GM12878 (cell line): ENCODE measurements around the gene BICD1. TPM values are rescaled to one million over a fixed set of nuclear protein-coding genes. Genes with fewer than 3 reads are reported as not detected.

Experiments
- ATAC-seq: fragments of 200-7000 bp; cut with Tn5 transposase; 3 replicates; pipeline ENCODE4 v1.9.1; 2020; ENCODE audit warnings: mild to moderate bottlenecking, moderate library complexity
- BruUV-seq: library from RNA; stranded (reverse); fragments of 400-500 nt; replicated peaks from 2 replicates; lab custom pipeline; 2021; lab: Mats Ljungman, UMichigan
- CTCF ChIA-PET: fragments of 300-600 bp; sonication (Branson Sonifier 250); formaldehyde crosslinking; extraction: SDS; loops from one replicate; lab custom pipeline; 2021; ENCODE audit warnings: inconsistent platforms; lab: Yijun Ruan, JAX
- POLR2A ChIA-PET: fragments of 350-600 bp; formaldehyde crosslinking; extraction: SDS; loops from one replicate; lab custom pipeline; 2021; ENCODE audit warnings: inconsistent platforms; lab: Charles Lee
- RAD21 ChIA-PET: fragments of 300-600 bp; sonication (Branson Sonifier 250); formaldehyde crosslinking; loops from one replicate; lab custom pipeline; 2023; ENCODE audit warnings: antibody characterized with exemption; ENCODE audit not compliant: unreplicated experiment; lab: Charles Lee
- SMC1A ChIA-PET: fragments of 300-600 bp; sonication (Branson Sonifier 250); formaldehyde crosslinking; loops from one replicate; lab custom pipeline; 2023; ENCODE audit not compliant: unreplicated experiment, uncharacterized antibody; lab: Charles Lee
- DNase-seq: peaks from one replicate; pipeline ENCODE4 v3.0.0-alpha.2; 2011; ENCODE audit warnings: low read depth, low spot score
- FAIRE-seq: peaks from 3 replicates; lab custom pipeline; 2011; peaks lifted over from hg19 to GRCh38; lab: Jason Lieb, UNC
- H2AFZ ChIP-seq: 2 replicates; pipeline ENCODE4 v1.6.0; 2011; ENCODE audit warnings: low read depth, low read length, control low read depth; ENCODE audit not compliant: control insufficient read depth
- H3K27ac ChIP-seq: 2 replicates; pipeline ENCODE4 v1.5.1; 2011; ENCODE audit warnings: control low read depth; ENCODE audit not compliant: control insufficient read depth, insufficient read depth
- H3K27me3 ChIP-seq, 2 experiments: replicated peaks in 1 of 2; 2 replicates each; pipeline versions ENCODE4 v1.6.0 to v1.6.1; 2011; ENCODE audit warnings: low read length in 1 of 2; ENCODE audit not compliant: control insufficient read depth in 2 of 2, insufficient read depth in 2 of 2
- H3K36me3 ChIP-seq, 2 experiments: 2 replicates each; pipeline ENCODE4 v1.5.1; 2011; ENCODE audit warnings: low read length in 1 of 2; ENCODE audit not compliant: control insufficient read depth in 2 of 2, insufficient read depth in 2 of 2
- H3K4me1 ChIP-seq: 2 replicates; pipeline ENCODE4 v1.6.1; 2011; ENCODE audit warnings: mild to moderate bottlenecking, low read length, moderate library complexity, mixed read lengths; ENCODE audit not compliant: control insufficient read depth, insufficient read depth
- H3K4me2 ChIP-seq: 2 replicates; pipeline ENCODE4 v1.6.0; 2011; ENCODE audit warnings: control low read depth; ENCODE audit not compliant: control insufficient read depth, insufficient read depth
- H3K4me3 ChIP-seq: fragments of 200-600 bp; sonication (generic); 2 replicates; pipeline ENCODE4 v1.5.1; 2016
- H3K79me2 ChIP-seq: 2 replicates; pipeline ENCODE4 v1.6.0; 2011; ENCODE audit warnings: low read length; ENCODE audit not compliant: control insufficient read depth, insufficient read depth
- H3K9ac ChIP-seq: 2 replicates; pipeline ENCODE4 v1.8.0; 2011; ENCODE audit warnings: low read length, control low read depth, mixed read lengths; ENCODE audit not compliant: control insufficient read depth, insufficient read depth
- H3K9me3 ChIP-seq: replicated peaks from 3 replicates; pipeline ENCODE4 v1.5.1; 2011; ENCODE audit warnings: mild to moderate bottlenecking, low read length; ENCODE audit not compliant: control insufficient read depth, insufficient read depth
- H4K20me1 ChIP-seq: 2 replicates; pipeline ENCODE4 v1.6.0; 2011; ENCODE audit not compliant: control insufficient read depth, insufficient read depth
- CBX5 ChIP-seq: sonication (generic); IDR thresholded peaks from 2 replicates; pipeline ENCODE4 v1.6.1; 2016; ENCODE audit warnings: low read depth, moderate library complexity, mild to moderate bottlenecking, inconsistent platforms
- CEBPB ChIP-seq, 2 experiments: fragments of 150-350 bp in 1 of 2; IDR thresholded peaks; 2 replicates each; pipeline ENCODE4 v1.6.1; 2012 to 2014; ENCODE audit warnings: low read depth in 2 of 2, low read length in 2 of 2, borderline replicate concordance in 1 of 2, inconsistent platforms in 1 of 2
- HDAC6 ChIP-seq: fragments of 200-600 bp; sonication (generic); IDR thresholded peaks from one replicate; pipeline ENCODE4 v1.8.0; 2017; ENCODE audit warnings: antibody characterized with exemption; ENCODE audit not compliant: unreplicated experiment
- IKZF1 ChIP-seq: fragments of 450-650 bp; conservative IDR thresholded peaks from 2 replicates; pipeline ENCODE4 v1.6.1; 2017; ENCODE audit warnings: antibody characterized with exemption, mild to moderate bottlenecking
- IRF5 ChIP-seq: fragments of 450-650 bp; IDR thresholded peaks from 2 replicates; pipeline ENCODE4 v1.6.1; 2017; ENCODE audit warnings: borderline replicate concordance
- PAX8 ChIP-seq: fragments of 450-650 bp; IDR thresholded peaks from 2 replicates; pipeline ENCODE4 v1.6.1; 2017; ENCODE audit warnings: mild to moderate bottlenecking, moderate library complexity
- PKNOX1 ChIP-seq: fragments of 450-650 bp; IDR thresholded peaks from 2 replicates; pipeline ENCODE4 v1.6.1; 2016; ENCODE audit warnings: mild to moderate bottlenecking
- POU2F2 ChIP-seq: IDR thresholded peaks from 3 replicates; pipeline ENCODE4 v1.6.1; 2011; ENCODE audit warnings: low read depth, mild to moderate bottlenecking, low read length, borderline replicate concordance
- RB1 ChIP-seq: fragments of 450-650 bp; formaldehyde crosslinking; IDR thresholded peaks from 2 replicates; pipeline ENCODE4 v1.6.1; 2017; ENCODE audit warnings: mild to moderate bottlenecking, borderline replicate concordance
- RFX5 ChIP-seq: IDR thresholded peaks from 2 replicates; pipeline ENCODE4 v1.6.1; 2011; ENCODE audit warnings: low read depth, low read length, improper control_type of control experiment
- SREBF2 ChIP-seq: IDR thresholded peaks from 2 replicates; pipeline ENCODE4 v1.6.1; 2012; ENCODE audit warnings: mild to moderate bottlenecking, low read length
- ZBTB40 ChIP-seq: fragments of 450-650 bp; IDR thresholded peaks from 2 replicates; pipeline ENCODE4 v1.6.1; 2016; ENCODE audit warnings: mild to moderate bottlenecking, moderate library complexity, borderline replicate concordance
- ZNF217 ChIP-seq: fragments of 450-650 bp; IDR thresholded peaks from 2 replicates; pipeline ENCODE4 v1.6.1; 2017; ENCODE audit warnings: antibody characterized with exemption, mild to moderate bottlenecking
- ZNF24 ChIP-seq: fragments of 450-650 bp; IDR thresholded peaks from 2 replicates; pipeline ENCODE4 v1.6.1; 2017; ENCODE audit warnings: antibody characterized with exemption, mild to moderate bottlenecking
- WGBS: methylation state at CpG from one replicate; pipeline ENCODE4 v1.1.6; 2016; ENCODE audit warnings: low lambda C conversion rate; ENCODE audit not compliant: insufficient replicate concordance, insufficient coverage; ENCODE audit errors: missing lambda C conversion rate; 5-methylcytosine and 5-hydroxymethylcytosine counted together
- in situ Hi-C: fragments of 300-500 bp; cut with MboI; formaldehyde crosslinking; loops from 9 replicates; pipeline ENCODE4 v1.14.3; 2018; ENCODE audit warnings: mixed read lengths
- intact Hi-C: fragments of 100-400 bp; cut with micrococcal nuclease; formaldehyde crosslinking; loops from one replicate; pipeline ENCODE4 v1.14.2; 2022; ENCODE audit not compliant: unreplicated experiment
- polyA plus RNA-seq, 11 experiments: library from polyadenylated mRNA; depleted of rRNA in 4 of 11; unstranded in 6 of 11; stranded (reverse) in 5 of 11; fragments of >200 nt; fragmentation: Nextera tagmentation in 4 of 11; fragmentation: Illumina TruSeq in 1 of 11; extraction: Ambion mirVana in 4 of 11; extraction: Trizol in 1 of 11; gene quantifications; 1 replicate in 1 of 11; 2 replicates in 10 of 11; pipeline versions ENCODE4 v1.2.1 to v1.2.3, GENCODE V29; 2011 to 2016; ENCODE audit warnings: inconsistent platforms in 2 of 11, missing spikeins in 2 of 11, low read depth in 1 of 11
- total RNA-seq, 4 experiments: library from RNA; depleted of rRNA in 3 of 4; stranded (reverse); fragments of >200 nt in 3 of 4; fragmentation: Illumina TruSeq in 1 of 4; extraction: Trizol in 1 of 4; gene quantifications; 2 replicates each; pipeline versions ENCODE4 v1.2.1 to v1.2.3, GENCODE V29; 2013 to 2021

BICD1 gene
- total and polyA plus RNA-seq, 10 of the 15 experiments (the other 5 are each of a cell fraction or from before 2014, with no cell fraction given): 4.7 to 32.5 (median 14.4) TPM

GRCh38 chr12:32118806-32119205 is 12.2 kb downstream of the BICD1 start:
- no peaks in the 10 kb centered on the region for H4K20me1 ChIP-seq
- no peak overlapping the region for H3K4me3 ChIP-seq
- TF ChIP-seq ZNF24: no peak
- TF ChIP-seq SREBF2: no peak
- no peak for TF ChIP-seq IRF5
- no peak for TF ChIP-seq ZNF217
- TF ChIP-seq CBX5: no peak
- TF ChIP-seq ZBTB40: no peak
- no peak for TF ChIP-seq IKZF1
- TF ChIP-seq RB1: no peak
- TF ChIP-seq PKNOX1: no peak
- TF ChIP-seq PAX8: no peak
- no peak for TF ChIP-seq CEBPB (IDR thresholded peaks at IDR 0.05; ENCODE audit: borderline replicate concordance in 1 of 2, low read depth in 2 of 2, low read length in 2 of 2)
- TF ChIP-seq HDAC6: no peak
- no peak for TF ChIP-seq POU2F2
- no peak for TF ChIP-seq RFX5
- TF ChIP-seq, all 136 proteins: peak for 0
- H3K27ac ChIP-seq: no peak overlapping the region
- H3K4me1 ChIP-seq: peaks cover 12% of the 10 kb centered on the region; the same call in 1 of the 2 replicates
- ATAC-seq (no peak), DNase-seq (no peak), FAIRE-seq (no peak)
- CTCF ChIA-PET: no interaction called here
- H3K9ac ChIP-seq: no peak overlapping the region
- RAD21 ChIA-PET: no interaction called here
- WGBS: 99% methylated on average over 5 of the region's 5 CpGs
- SMC1A ChIA-PET: interaction anchor here (0.6 kb wide), 1 partner anchor 912 kb away, joined by 3 read pairs; no protein-coding TSS in a partner anchor
- no peaks in the 10 kb centered on the region; the same call in none of the 2 replicates for H3K79me2 ChIP-seq
- H2AFZ ChIP-seq: no peak overlapping the region
- no peaks in the 10 kb centered on the region for H3K9me3 ChIP-seq
- in situ Hi-C loops (no loop called here), intact Hi-C loops (no loop called here)
- BruUV-seq: no TSS peak
- H3K27me3 ChIP-seq: no peaks in the 10 kb centered on the region
- no peak overlapping the region for H3K4me2 ChIP-seq
- POLR2A ChIA-PET: no interaction called here
- H3K36me3 ChIP-seq: 0 out of 4 replicates have a peak, but pooled peaks cover 0 to 4% of the 10 kb centered on the region in 2 experiments
